ENCODE data around the gene N4BP2L2.

Gene N4BP2L2

DNA sequence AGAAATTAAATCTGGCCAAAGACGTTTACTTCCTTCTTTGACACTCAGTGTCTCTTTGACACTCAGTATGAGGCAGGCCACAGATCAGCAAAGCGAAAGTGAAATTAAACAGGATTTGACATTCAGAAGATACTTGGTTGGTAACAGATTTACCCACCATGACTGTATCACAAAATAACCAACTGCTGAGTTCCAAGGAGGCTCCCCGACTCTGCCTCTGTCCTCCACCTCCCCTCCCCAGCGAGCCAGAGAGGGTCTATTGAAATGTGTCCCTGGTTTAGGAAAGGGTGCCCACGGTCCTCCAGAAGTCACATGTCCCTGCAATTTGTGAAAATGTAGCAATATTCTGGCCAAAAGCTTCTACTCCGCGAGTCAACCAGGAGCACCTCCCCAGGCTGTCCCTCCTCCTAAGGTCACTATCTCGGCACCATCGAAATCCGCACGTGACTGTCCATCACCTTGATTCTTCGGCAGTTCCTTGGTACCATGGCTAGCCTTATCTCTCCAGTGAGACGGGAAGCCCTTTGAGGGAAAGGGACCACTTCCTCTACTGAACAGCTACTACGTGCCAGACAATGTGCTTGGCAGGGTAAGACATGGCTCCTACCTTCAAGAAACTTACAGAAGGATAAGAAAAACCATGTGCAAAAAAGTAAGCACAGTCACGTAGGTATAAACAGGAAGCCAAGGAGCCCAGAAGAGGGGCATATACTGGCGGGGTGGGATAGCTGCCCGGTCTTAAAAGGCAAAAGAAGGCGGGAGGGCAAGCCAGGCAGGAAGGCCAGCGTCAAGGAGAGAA is 112.2 kb downstream of the N4BP2L2 start:
- TF ChIP-seq CTCF (IDR thresholded peaks at IDR 0.05; ENCODE audit: low read depth, low read length): no peak
- H3K4me3 ChIP-seq (ENCODE audit: low read depth, low read length): peak overlapping the region; percentile 72

- no peak overlapping the region for H3K4me3 ChIP-seq (ENCODE audit: low read depth, low read length)
- TF ChIP-seq CTCF (IDR thresholded peaks at IDR 0.05; ENCODE audit: low read depth, low read length): no peak
These were observed 113.4 kb downstream of the N4BP2L2 start for GRCh38 chr13:32425158-32425557.

DNA sequence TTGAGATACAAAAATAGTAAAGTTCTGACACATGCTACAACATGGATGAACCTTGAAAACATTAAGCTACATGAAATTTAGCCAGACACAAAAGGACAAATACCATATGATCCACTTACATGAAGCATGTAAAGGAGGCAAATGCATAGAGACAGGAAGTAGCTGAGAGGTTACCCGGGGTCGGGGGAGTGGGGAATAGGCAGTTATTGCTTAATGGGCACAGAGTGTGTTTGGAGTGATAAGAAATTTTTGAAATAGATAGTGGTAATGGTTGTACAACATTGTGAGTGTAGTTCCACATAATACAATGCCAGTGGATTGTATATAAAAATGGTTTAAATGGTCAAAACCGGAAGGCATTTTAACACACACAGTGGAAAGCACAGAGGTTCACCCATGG is 115.0 kb downstream of the N4BP2L2 start:
- TF ChIP-seq CTCF (IDR thresholded peaks at IDR 0.05; ENCODE audit: low read depth, low read length): no peak
- no peak overlapping the region for H3K4me3 ChIP-seq (ENCODE audit: low read depth, low read length)

GRCh38 chr13:32419862-32420261 is 118.7 kb downstream of the N4BP2L2 start:
- H3K4me3 ChIP-seq (ENCODE audit: low read depth, low read length): no peak overlapping the region
- no peak for TF ChIP-seq CTCF (IDR thresholded peaks at IDR 0.05; ENCODE audit: low read depth, low read length)

DNA sequence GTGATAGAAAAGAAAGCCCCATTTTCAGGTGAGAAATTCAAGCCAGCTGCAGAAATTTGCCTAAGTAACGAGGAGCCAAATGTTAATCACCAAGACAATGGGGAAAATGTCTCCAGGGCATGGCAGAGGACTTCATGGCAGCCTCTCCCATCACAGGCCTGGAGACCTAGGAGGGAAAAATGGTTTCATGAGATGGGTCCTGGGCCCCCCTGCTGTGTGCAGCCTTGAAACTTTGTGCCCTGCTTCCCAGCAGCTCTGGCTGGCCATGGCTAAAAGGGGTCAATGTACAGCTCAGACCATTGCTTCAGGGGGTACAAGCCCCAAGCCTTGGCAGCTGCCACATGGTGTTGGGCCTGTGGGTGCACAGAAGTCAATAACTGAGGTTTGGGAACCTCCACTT is 120.6 kb downstream of the N4BP2L2 start:
- TF ChIP-seq CTCF (IDR thresholded peaks at IDR 0.05; ENCODE audit: low read depth, low read length): no peak
- H3K4me3 ChIP-seq (ENCODE audit: low read depth, low read length): no peak overlapping the region

GRCh38 chr13:32415019-32415418 is 123.6 kb downstream of the N4BP2L2 start:
- peak; percentile 67 for TF ChIP-seq CTCF (IDR thresholded peaks at IDR 0.05; ENCODE audit: low read depth, low read length)

DNA sequence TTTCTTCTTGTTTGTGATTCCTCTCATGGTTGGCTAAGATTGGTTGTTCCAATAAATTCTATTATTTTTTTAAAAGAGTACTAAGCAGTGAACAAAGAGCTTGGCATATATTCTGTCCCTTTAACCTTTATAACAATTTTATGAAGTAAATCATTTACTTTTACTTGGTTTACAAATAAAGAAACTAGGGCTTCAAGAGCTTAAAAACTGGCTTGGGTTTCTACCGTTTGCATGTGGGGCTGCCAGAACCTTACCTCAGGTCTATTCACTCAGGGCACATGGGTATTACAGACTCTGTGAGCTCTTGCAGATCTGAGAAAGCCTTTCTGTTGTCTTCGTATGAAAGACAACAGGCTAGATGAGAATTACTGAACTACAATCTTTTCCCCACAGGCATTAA is 124.0 kb downstream of the N4BP2L2 start:
- TF ChIP-seq CTCF (IDR thresholded peaks at IDR 0.05; ENCODE audit: low read depth, low read length): no peak
- H3K4me3 ChIP-seq (ENCODE audit: low read depth, low read length): no peak overlapping the region

More at GRCh38 chr13:32415019-32415418, 123.6 kb downstream of the N4BP2L2 start:
- no peak overlapping the region for H3K4me3 ChIP-seq (ENCODE audit: low read depth, low read length)
